ENCODE data around the gene TMEM37. TPM values are rescaled to one million over a fixed set of nuclear protein-coding genes. Genes with fewer than 3 reads are reported as not detected.

Gene TMEM37
- total and polyA plus RNA-seq, 9 of the 15 experiments (the other 6 are each of a cell fraction or from before 2014, with no cell fraction given), result 0.03 to 0.64 (median 0.31) TPM; not detected in 1

DNA sequence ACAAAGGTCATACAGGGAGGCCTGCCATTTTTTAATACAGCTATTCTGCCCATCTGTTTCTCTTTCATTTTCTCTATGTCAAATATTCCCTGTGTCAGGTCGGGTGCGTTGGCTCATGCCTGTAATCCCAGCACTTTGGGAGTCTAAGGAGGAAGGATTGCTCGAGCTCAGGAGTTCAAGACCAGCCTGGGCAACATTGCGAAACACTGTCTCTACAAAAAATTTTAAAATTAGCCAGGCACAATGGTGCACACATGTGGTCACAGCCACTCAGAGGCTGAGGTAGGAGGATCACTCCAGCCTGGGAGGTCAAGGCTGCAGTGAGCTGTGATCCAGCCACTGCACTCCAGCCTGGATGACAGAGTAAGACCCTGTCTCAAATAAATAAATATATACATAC is 34.7 kb downstream of the TMEM37 start:
- CTCF ChIA-PET (ENCODE audit: low intra/inter-chr PET ratio), result no interaction called here
- no peak overlapping the region for H2AFZ ChIP-seq (ENCODE audit: low read depth, low read length)

DNA sequence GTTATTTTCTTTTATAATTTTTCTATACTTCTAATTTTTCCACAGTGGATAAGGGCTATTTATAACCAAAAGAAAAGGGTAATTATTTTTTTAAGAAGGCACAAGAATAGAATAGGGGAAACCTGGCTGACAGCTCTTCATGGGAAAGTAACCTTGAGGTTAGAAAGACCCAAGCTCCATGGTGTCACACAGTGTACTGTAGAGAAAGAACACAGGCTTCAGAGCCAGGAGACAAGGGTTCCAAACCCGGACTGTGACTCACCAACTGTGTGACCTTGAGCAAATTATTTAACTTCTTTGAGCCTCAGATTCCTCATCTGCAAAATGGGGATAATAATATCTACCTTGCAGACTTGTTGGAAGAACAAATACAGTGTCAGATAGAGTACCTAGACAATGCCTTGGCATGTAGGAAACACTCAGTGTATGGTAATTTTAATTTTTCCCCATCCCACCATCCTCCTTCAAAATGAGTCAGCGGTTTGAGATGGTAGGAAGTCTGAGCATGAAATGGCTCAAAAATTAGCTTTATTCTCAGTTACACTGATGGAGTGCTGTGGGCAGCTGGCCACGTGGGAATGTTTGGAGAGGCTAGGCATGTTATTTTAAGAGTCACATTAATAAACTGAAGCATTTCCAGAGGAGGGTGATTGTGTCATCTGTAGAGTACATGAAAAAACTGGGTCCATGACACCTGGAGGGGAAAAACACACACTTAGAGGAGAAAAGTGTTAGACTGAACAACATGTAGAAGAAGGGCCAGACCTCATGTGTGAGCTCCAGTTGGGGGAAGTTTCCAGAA is 36.7 kb downstream of the TMEM37 start:
- Histone ChIP-seq H2AFZ (ENCODE audit: low read depth, low read length) (no peak overlapping the region), H3K9me1 (ENCODE audit: control insufficient read depth, insufficient read depth, low read length) (no peaks in the 10 kb centered on the region), H3K27me3 (ENCODE audit: control insufficient read depth in 2 of 2, insufficient read depth in 2 of 2, low read length in 2 of 2) (peaks cover 7 to 28% of the 10 kb centered on the region in 2 experiments; a peak in 4 of 5 replicates), H3K9ac (ENCODE audit: insufficient read depth in 1 of 2, low read depth in 2 of 2, low read length in 2 of 2) (no peak overlapping the region), H3K9me3 (replicated peaks; ENCODE audit: control insufficient read depth, insufficient read depth, low read depth, low read length) (no peaks in the 10 kb centered on the region), H4K20me1 (replicated peaks; ENCODE audit: control insufficient read depth, insufficient read depth, low read length) (peaks cover 3% of the 10 kb centered on the region; the same call in 1 of the 2 replicates), H3K79me2 (ENCODE audit: control insufficient read depth, insufficient read depth, low read length) (no peaks in the 10 kb centered on the region), H3K27ac (ENCODE audit: extremely low read depth, low read depth, low read length) (no peak overlapping the region), H3K4me3 (no peak overlapping the region), H3K36me3 (ENCODE audit: control insufficient read depth, insufficient read depth, low read length) (no peaks in the 10 kb centered on the region), H3K4me2 (ENCODE audit: insufficient read depth, low read length) (no peak overlapping the region), H3K4me1 (replicated peaks in 1 of 2; ENCODE audit: control insufficient read depth in 2 of 2, insufficient read depth in 2 of 2, low read length in 2 of 2) (no peaks in the 10 kb centered on the region)
- POLR2A ChIA-PET, result no interaction called here
- peak; percentile 81 for TF ChIP-seq ESRRA (IDR thresholded peaks at IDR 0.05; ENCODE audit: borderline replicate concordance, low read depth)
- peak; percentile 19; the same call in 1 of the 2 replicates for TF ChIP-seq C11orf30 (IDR thresholded peaks at IDR 0.05; ENCODE audit: low read depth)
- TF ChIP-seq, protein P1, sequence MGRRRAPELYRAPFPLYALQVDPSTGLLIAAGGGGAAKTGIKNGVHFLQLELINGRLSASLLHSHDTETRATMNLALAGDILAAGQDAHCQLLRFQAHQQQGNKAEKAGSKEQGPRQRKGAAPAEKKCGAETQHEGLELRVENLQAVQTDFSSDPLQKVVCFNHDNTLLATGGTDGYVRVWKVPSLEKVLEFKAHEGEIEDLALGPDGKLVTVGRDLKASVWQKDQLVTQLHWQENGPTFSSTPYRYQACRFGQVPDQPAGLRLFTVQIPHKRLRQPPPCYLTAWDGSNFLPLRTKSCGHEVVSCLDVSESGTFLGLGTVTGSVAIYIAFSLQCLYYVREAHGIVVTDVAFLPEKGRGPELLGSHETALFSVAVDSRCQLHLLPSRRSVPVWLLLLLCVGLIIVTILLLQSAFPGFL (CRISPR knock-in tag; IDR thresholded peaks at IDR 0.05), result no peak
- TF ChIP-seq RBM25 (IDR thresholded peaks at IDR 0.05; ENCODE audit: low read depth, low read length, severe bottlenecking), result peak; percentile 37
- 0 out of 2 replicates have a peak, but pooled peaks have one; percentile 12 for TF ChIP-seq NFE2 (IDR thresholded peaks at IDR 0.05; ENCODE audit: low read depth)
- in situ Hi-C loops (cut with MboI), result loop anchor here (5.0 kb wide), 1 partner anchor 56 kb away; no protein-coding TSS in a partner anchor
- BruUV-seq (replicated peaks), result no TSS peak
- WGBS (ENCODE audit: insufficient coverage, low coverage, missing lambda C conversion rate), result 3% methylated on average over 3 of the region's 3 CpGs
- DNase-seq (ENCODE audit: extremely low read depth in 1 of 4, low spot score in 3 of 4), result no peak
- CTCF ChIA-PET (ENCODE audit: low intra/inter-chr PET ratio), result no interaction called here
- no peak for ATAC-seq
- no peak for FAIRE-seq
- intact Hi-C loops (cut with micrococcal nuclease), result no loop called here

More for the DNA sequence above, 34.7 kb downstream of the TMEM37 start:
- FAIRE-seq (no peak), DNase-seq (ENCODE audit: extremely low read depth in 1 of 4, low spot score in 3 of 4) (no peak), ATAC-seq (no peak)
- H4K20me1 ChIP-seq (replicated peaks; ENCODE audit: control insufficient read depth, insufficient read depth, low read length), result peaks cover 3% of the 10 kb centered on the region; the same call in 1 of the 2 replicates
- TF ChIP-seq CEBPB (tag; IDR thresholded peaks at IDR 0.05) (peak; percentile 73), LARP7 (IDR thresholded peaks at IDR 0.05) (no peak), CEBPG (CRISPR knock-in tag; IDR thresholded peaks at IDR 0.05) (no peak), CEBPG (tag; conservative IDR thresholded peaks at IDR 0.05 in 1 of 2, IDR thresholded peaks at IDR 0.05 in 1 of 2) (peak; percentile 18 to 61; a peak in 1 of 4 replicates)
- H3K9me1 ChIP-seq (ENCODE audit: control insufficient read depth, insufficient read depth, low read length), result no peaks in the 10 kb centered on the region
- H3K4me2 ChIP-seq (ENCODE audit: insufficient read depth, low read length), result no peak overlapping the region
- intact Hi-C loops (cut with micrococcal nuclease), result no loop called here
- BruUV-seq (replicated peaks), result no TSS peak
- H3K4me3 ChIP-seq, result no peak overlapping the region
- H3K9me3 ChIP-seq (replicated peaks; ENCODE audit: control insufficient read depth, insufficient read depth, low read depth, low read length), result no peaks in the 10 kb centered on the region
- 13% methylated on average over 4 of the region's 4 CpGs for WGBS (ENCODE audit: insufficient coverage, low coverage, missing lambda C conversion rate)
- H3K79me2 ChIP-seq (ENCODE audit: control insufficient read depth, insufficient read depth, low read length), result no peaks in the 10 kb centered on the region
- in situ Hi-C loops (cut with MboI), result loop anchor here (5.0 kb wide), 1 partner anchor 54 kb away; no protein-coding TSS in a partner anchor
- no peaks in the 10 kb centered on the region for H3K4me1 ChIP-seq (replicated peaks in 1 of 2; ENCODE audit: control insufficient read depth in 2 of 2, insufficient read depth in 2 of 2, low read length in 2 of 2)
- H3K27ac ChIP-seq (ENCODE audit: extremely low read depth, low read depth, low read length), result no peak overlapping the region
- POLR2A ChIA-PET, result interaction anchor here (0.5 kb wide), 1 partner anchor 489 kb away, joined by 3 read pairs; no protein-coding TSS in a partner anchor
- H3K36me3 ChIP-seq (ENCODE audit: control insufficient read depth, insufficient read depth, low read length), result no peaks in the 10 kb centered on the region
- no peak overlapping the region for H3K9ac ChIP-seq (ENCODE audit: insufficient read depth in 1 of 2, low read depth in 2 of 2, low read length in 2 of 2)
- peaks cover 7 to 28% of the 10 kb centered on the region in 2 experiments; a peak in 4 of 5 replicates for H3K27me3 ChIP-seq (ENCODE audit: control insufficient read depth in 2 of 2, insufficient read depth in 2 of 2, low read length in 2 of 2)

Measured in K562 (cell line).